MCF 10A (cell line): ENCODE results near the gene USHBP1. TPM values are rescaled to one million over a fixed set of nuclear protein-coding genes. Genes with fewer than 3 reads are reported as not detected.
A peak's percentile ranks its signal among the peaks of the same experiment; 100 is the strongest.

Source experiments
- BruUV-seq: library from RNA; stranded (reverse); fragments of 400-500 nt; replicated peaks from 2 replicates; lab custom pipeline; 2021; lab: Mats Ljungman, UMichigan
- CTCF ChIA-PET: fragments of 300-600 bp; sonication (Branson Sonifier 250); formaldehyde crosslinking; extraction: SDS; loops from one replicate; lab custom pipeline; 2021; ENCODE audit warnings: antibody characterized with exemption, inconsistent platforms; lab: Yijun Ruan, JAX
- POLR2A ChIA-PET: fragments of 300-600, 350-650 bp; sonication (Branson Sonifier 250); formaldehyde crosslinking; extraction: SDS; loops from one replicate; lab custom pipeline; 2020; ENCODE audit warnings: antibody characterized with exemption, inconsistent platforms; lab: Yijun Ruan, JAX
- DNase-seq: peaks from one replicate; pipeline ENCODE4 v3.0.0-alpha.2; 2018; ENCODE audit not compliant: unreplicated experiment
- H3K27ac Mint-ChIP-seq: one replicate; pipeline ENCODE4 v1.8.0; 2022; ENCODE audit warnings: mild to moderate bottlenecking, low read depth, mixed read lengths; ENCODE audit not compliant: unreplicated experiment
- H3K27me3 Mint-ChIP-seq: one replicate; pipeline ENCODE4 v1.8.0; 2022; ENCODE audit warnings: mixed read lengths; ENCODE audit not compliant: insufficient read depth, unreplicated experiment
- H3K36me3 Mint-ChIP-seq: one replicate; pipeline ENCODE4 v1.8.0; 2022; ENCODE audit warnings: mild to moderate bottlenecking, moderate library complexity, mixed read lengths; ENCODE audit not compliant: insufficient read depth, unreplicated experiment
- H3K4me1 Mint-ChIP-seq: one replicate; pipeline ENCODE4 v1.8.0; 2022; ENCODE audit warnings: mixed read lengths; ENCODE audit not compliant: insufficient read depth, unreplicated experiment
- H3K4me3 Mint-ChIP-seq: one replicate; pipeline ENCODE4 v1.8.0; 2022; ENCODE audit warnings: mild to moderate bottlenecking, moderate library complexity, mixed read lengths; ENCODE audit not compliant: unreplicated experiment
- H3K9me3 Mint-ChIP-seq: one replicate; pipeline ENCODE4 v1.8.0; 2022; ENCODE audit warnings: mixed read lengths; ENCODE audit not compliant: unreplicated experiment
- CTCF ChIP-seq: fragments of 200-600 bp; IDR thresholded peaks from one replicate; pipeline ENCODE4 v1.8.0; 2022; ENCODE audit warnings: antibody characterized with exemption, mild to moderate bottlenecking; ENCODE audit not compliant: unreplicated experiment
- intact Hi-C: fragments of 100-400 bp; cut with micrococcal nuclease; formaldehyde crosslinking; loops from 2 replicates; pipeline ENCODE4 v1.14.1; 2022
- total RNA-seq: library from RNA; stranded (reverse); gene quantifications from 2 replicates; pipeline ENCODE4 v1.2.3, GENCODE V29; 2022

Gene USHBP1
- total RNA-seq, 1 experiment from 2014 or later = not detected

DNA sequence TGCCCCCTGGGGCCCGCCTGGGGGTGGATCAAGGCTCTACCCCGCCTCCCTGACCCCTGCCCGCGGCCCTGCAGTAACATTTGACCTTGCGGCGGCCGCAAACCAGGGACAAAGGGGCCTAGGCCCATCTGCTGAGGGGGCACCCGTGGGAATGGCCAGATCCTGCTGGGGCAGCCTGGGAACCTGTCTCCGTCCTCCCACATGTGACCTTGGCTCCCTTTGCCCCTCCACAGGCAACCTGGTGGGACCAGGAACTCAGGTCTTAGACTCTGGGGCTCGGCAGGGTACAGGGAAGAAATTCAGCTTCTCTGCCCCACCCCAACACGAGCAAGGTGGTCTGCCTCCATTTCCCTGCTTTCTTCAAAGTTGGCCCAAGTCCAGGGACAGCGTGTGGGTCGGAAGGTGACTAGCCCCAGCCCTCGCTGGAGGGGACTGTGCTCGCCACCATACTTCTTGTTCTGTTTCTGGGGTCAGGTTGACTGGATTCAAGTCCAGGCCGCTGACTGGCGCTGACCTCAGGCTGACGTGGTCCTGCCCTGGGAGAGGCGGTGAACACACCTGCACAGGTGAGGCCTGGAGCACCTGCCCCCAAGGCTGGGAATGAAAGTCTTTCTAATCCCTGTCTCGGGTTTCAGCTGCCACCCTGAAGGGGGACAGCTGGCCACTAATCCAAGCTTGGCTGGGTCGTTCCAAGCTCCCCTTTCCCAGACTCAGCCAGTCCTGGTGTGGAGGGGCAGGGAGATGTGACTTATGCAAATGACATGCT, 16.4 kb downstream of the USHBP1 start:
- peaks cover 7% of the 10 kb centered on the region for H3K36me3 Mint-ChIP-seq
- peak overlapping the region; percentile 78 for H3K27ac Mint-ChIP-seq
- no TSS peak for BruUV-seq

DNA sequence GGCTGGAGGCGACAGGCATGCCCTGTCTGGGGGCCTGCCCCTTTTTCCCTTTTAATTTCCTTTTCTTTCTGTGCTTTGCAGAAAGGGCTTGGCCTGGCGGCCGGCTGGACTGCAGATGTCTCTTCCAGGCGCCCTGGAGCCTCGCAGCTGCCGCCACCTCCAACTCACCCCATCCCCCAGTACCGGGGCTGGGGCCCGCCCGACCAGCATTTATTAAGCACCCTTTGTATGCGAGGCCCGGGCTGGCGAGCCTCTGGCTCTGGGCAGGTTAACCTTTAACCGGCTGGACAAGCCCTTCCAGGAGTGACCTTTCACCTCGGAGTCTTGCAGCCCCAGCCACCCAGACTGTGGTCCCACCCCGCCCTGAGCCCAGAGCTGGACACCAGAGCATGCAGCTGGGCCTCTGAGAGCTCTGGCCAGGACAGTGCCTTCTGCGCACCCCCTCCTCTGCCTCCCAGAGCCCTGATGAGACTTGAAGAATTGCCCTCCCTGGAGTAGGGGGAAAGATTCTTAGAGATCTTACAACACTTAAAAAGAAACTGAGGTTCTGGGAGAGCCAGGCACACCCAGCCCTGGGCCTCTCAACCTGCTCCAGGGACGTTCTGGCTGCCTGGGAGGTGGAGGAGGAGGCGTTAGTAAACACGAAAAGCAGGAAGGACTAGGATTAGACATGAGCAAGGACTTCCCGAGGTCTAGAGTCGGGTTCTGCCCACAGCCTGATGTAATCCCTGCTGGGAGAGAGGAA, 17.7 kb downstream of the USHBP1 start:
- Mint-ChIP-seq H3K4me1 (peaks cover 29% of the 10 kb centered on the region), H3K36me3 (peaks cover 8% of the 10 kb centered on the region), H3K27ac (peak overlapping the region; percentile 77), H3K4me3 (peak overlapping the region; percentile 74), H3K9me3 (no peaks in the 10 kb centered on the region), H3K27me3 (no peaks in the 10 kb centered on the region)
- POLR2A ChIA-PET = interaction anchor here (0.8 kb wide), 1 partner anchor 20 kb away, joined by 3 read pairs; the partner anchor contains the start of gene BABAM1
- peak; percentile 59 for DNase-seq
- CTCF ChIA-PET = interaction anchor here (6.4 kb wide), 1 partner anchor 13 kb away, joined by 56 read pairs; no protein-coding TSS in a partner anchor
- intact Hi-C loops = no loop called here
- no peak for TF ChIP-seq CTCF
- no TSS peak for BruUV-seq

More for the DNA sequence above, 16.4 kb downstream of the USHBP1 start:
- Mint-ChIP-seq H3K4me3 (no peak overlapping the region), H3K9me3 (no peaks in the 10 kb centered on the region), H3K4me1 (peaks cover 22% of the 10 kb centered on the region), H3K27me3 (no peaks in the 10 kb centered on the region)
- CTCF ChIA-PET = interaction anchor here (0.7 to 6.4 kb wide), 2 partner anchors 12 to 142 kb away, joined by 3 to 56 read pairs; no protein-coding TSS in a partner anchor
- intact Hi-C loops = no loop called here
- no peak for TF ChIP-seq CTCF
- POLR2A ChIA-PET = interaction anchor here (0.5 to 2.8 kb wide), 7 partner anchors 12 to 174 kb away, joined by 3 to 21 read pairs (median 5); partner anchors contain the start of genes BABAM1, MRPL34, OCEL1 and USE1
- no peak for DNase-seq

DNA sequence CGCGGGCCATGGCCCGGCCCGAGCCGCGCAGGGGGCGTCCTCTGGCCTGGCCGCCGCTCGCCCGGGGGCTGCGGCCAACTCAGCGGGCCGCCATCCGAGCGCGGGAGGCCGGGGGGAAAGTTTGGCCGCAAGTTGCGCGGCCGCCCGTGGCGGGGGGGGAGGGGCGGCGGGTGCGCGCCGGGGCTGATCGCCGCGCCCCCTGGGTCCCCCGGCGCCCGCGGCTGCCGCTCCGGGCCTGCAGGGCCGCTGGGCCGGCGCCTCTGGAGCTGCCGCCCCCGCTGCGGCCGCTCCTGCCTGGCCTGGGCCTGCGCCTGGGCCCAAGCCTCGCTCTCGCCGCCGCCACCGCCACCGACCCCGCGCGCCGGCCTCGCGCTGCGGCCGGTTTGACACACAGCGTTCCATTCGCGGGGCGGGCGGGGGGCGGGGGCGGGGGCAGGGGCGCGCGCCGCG, 19.0 kb downstream of the USHBP1 start, which contains the start of gene NR2F6:
NR2F6 (minus strand) TSS at position 385 of the 450 bp plus-strand sequence. CDS start 699 bp downstream, outside the sequence.
- CTCF ChIA-PET = no interaction called here
- DNase-seq = no peak
- H3K27ac Mint-ChIP-seq = peak within 1 kb of the TSS; percentile 93
- intact Hi-C loops = no loop called here
- H3K27me3 Mint-ChIP-seq = no peaks in the 10 kb centered on the region
- peaks cover 17% of the 10 kb centered on the region for H3K36me3 Mint-ChIP-seq
- no TSS peak for BruUV-seq
- no peak for TF ChIP-seq CTCF
- POLR2A ChIA-PET = interaction anchor here (0.8 to 4.0 kb wide), 3 partner anchors 10 to 21 kb away, joined by 6 to 20 read pairs (median 9); partner anchors contain the start of genes BABAM1 and OCEL1
- H3K9me3 Mint-ChIP-seq = no peaks in the 10 kb centered on the region
- H3K4me3 Mint-ChIP-seq = peak within 1 kb of the TSS; percentile 89
- peaks cover 38% of the 10 kb centered on the region for H3K4me1 Mint-ChIP-seq
